Measurements from ENCODE around the gene SLC9A2.

- TF ChIP-seq POLR2AphosphoS5 (IDR thresholded peaks at IDR 0.05; ENCODE audit: borderline replicate concordance, low read depth, low read length) (no peak), EZH2 (IDR thresholded peaks at IDR 0.05) (no peak), FOXP2 (optimal IDR thresholded peaks at IDR 0.05; ENCODE audit: control extremely low read depth, extremely low read length, insufficient read depth) (no peak)
Measured at GRCh38 chr2:102708847-102709559, 89.7 kb downstream of the SLC9A2 start.

All from SK-N-MC (cell line).